GM18861 (cell line): ENCODE results near the gene CACHD1.
"Not testable (repeated sequence)": the region's sequence is repeated elsewhere in the genome, so short reads cannot be mapped to it uniquely, and the experiment has no call there.

Experiments
- ATAC-seq: cut with Tn5 transposase; IDR thresholded peaks from one replicate; pipeline ENCODE4 v1.9.1; 2021; ENCODE audit not compliant: unreplicated experiment

The CACHD1 gene

GRCh38 chr1:64581135-64581842 is 111.4 kb downstream of the CACHD1 start:
- no peak for ATAC-seq

- no peak for ATAC-seq
Measured at GRCh38 chr1:64581843-64582185, 111.9 kb downstream of the CACHD1 start.

- no peak for ATAC-seq
Measured at GRCh38 chr1:64584479-64584878, 114.5 kb downstream of the CACHD1 start.

- ATAC-seq = no peak
Measured at GRCh38 chr1:64588876-64589275, 118.9 kb downstream of the CACHD1 start.

GRCh38 chr1:64590316-64590715 is 120.4 kb downstream of the CACHD1 start:
- no peak for ATAC-seq

- ATAC-seq = no peak
Measured at GRCh38 chr1:64594446-64594845, 124.5 kb downstream of the CACHD1 start.

GRCh38 chr1:64595871-64596515 is 126.1 kb downstream of the CACHD1 start:
- ATAC-seq = no peak

GRCh38 chr1:64597113-64597512 is 127.2 kb downstream of the CACHD1 start:
- ATAC-seq = no peak

GRCh38 chr1:64598100-64598571 is 128.2 kb downstream of the CACHD1 start:
- ATAC-seq = no peak

GRCh38 chr1:64599242-64599641 is 129.3 kb downstream of the CACHD1 start:
- no peak for ATAC-seq

GRCh38 chr1:64601207-64601606 is 131.3 kb downstream of the CACHD1 start:
- ATAC-seq = no peak

- ATAC-seq = no peak
Measured at GRCh38 chr1:64608005-64608650, 138.2 kb downstream of the CACHD1 start.

GRCh38 chr1:64608651-64609048 is 138.7 kb downstream of the CACHD1 start:
- ATAC-seq = no peak

GRCh38 chr1:64610950-64611349 is 141.0 kb downstream of the CACHD1 start:
- not testable (repeated sequence) for ATAC-seq

- no peak for ATAC-seq
Measured at GRCh38 chr1:64616039-64616438, 146.1 kb downstream of the CACHD1 start.

- no peak for ATAC-seq
Measured at GRCh38 chr1:64623750-64624191, 153.8 kb downstream of the CACHD1 start.

GRCh38 chr1:64624218-64624713 is 154.3 kb downstream of the CACHD1 start:
- no peak for ATAC-seq

- ATAC-seq = no peak
Measured at GRCh38 chr1:64624808-64625207, 154.9 kb downstream of the CACHD1 start.

GRCh38 chr1:64630611-64631010 is 160.7 kb downstream of the CACHD1 start:
- no peak for ATAC-seq

- ATAC-seq = no peak
Measured at GRCh38 chr1:64631346-64632034, 161.6 kb downstream of the CACHD1 start.

- no peak for ATAC-seq
Measured at GRCh38 chr1:64632936-64633335, 163.0 kb downstream of the CACHD1 start.
